Body of pancreas (tissue), 4 donors: ENCODE results near the gene QTRT2.

ENCODE experiments used
- POLR2A ChIP-seq, 3 donors: fragments of 450-650 bp; IDR thresholded peaks; one replicate each; pipeline ENCODE4 v1.6.1; 2016; ENCODE audit warnings: antibody characterized with exemption in 3 of 3, mild to moderate bottlenecking in 2 of 3
- TF ChIP-seq, protein P1 (sequence below), 7 experiments: fragments of 450-650 bp in 4 of 7; fragments of 200-600 bp in 3 of 7; sonication (generic) in 3 of 7; IDR thresholded peaks; one replicate each; pipeline ENCODE4 v1.5.1; 2016 to 2019; ENCODE audit warnings: antibody characterized with exemption in 7 of 7

DNA sequence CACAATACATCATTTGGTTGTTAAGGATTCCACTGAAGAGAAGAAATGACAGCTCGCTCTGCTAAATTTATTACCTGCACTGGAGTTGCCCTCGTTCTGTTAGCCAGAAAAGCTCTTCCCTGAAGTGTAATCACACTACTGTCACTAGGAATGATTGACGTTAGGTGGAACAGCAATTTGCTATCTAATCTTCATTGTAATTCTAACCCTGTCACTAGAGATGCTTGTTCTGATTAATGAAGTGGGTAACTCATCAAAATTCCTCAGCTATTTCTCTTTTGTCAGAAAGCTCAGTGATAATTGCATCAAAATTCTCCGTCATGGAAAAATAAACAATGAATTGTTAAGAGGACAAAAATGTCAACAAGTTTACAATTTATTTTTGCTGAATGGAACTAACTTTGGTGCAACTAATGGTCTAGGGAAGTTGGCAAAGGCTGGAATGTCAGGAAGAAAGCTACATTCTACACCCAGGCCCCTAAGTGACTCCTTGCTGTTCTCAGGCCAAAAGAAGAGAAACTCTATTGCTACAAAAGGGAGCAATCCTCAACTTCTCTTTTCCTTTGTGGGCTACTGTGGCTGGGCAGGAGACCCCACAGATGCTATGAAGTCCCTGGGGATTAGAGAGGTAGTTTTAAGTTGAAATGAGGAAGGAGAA is 34.3 kb upstream of the QTRT2 start:
- no peak for TF ChIP-seq POLR2A (IDR thresholded peaks at IDR 0.05)
- TF ChIP-seq, protein P1, sequence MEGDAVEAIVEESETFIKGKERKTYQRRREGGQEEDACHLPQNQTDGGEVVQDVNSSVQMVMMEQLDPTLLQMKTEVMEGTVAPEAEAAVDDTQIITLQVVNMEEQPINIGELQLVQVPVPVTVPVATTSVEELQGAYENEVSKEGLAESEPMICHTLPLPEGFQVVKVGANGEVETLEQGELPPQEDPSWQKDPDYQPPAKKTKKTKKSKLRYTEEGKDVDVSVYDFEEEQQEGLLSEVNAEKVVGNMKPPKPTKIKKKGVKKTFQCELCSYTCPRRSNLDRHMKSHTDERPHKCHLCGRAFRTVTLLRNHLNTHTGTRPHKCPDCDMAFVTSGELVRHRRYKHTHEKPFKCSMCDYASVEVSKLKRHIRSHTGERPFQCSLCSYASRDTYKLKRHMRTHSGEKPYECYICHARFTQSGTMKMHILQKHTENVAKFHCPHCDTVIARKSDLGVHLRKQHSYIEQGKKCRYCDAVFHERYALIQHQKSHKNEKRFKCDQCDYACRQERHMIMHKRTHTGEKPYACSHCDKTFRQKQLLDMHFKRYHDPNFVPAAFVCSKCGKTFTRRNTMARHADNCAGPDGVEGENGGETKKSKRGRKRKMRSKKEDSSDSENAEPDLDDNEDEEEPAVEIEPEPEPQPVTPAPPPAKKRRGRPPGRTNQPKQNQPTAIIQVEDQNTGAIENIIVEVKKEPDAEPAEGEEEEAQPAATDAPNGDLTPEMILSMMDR (IDR thresholded peaks at IDR 0.05), result no peak
